Esophagus squamous epithelium (tissue), 5 donors: ENCODE results near the gene ERICH4. TPM values are rescaled to one million over a fixed set of nuclear protein-coding genes. Genes with fewer than 3 reads are reported as not detected.

Experiments
- DNase-seq: peaks from one replicate; lab custom pipeline; 2025; lab: John Stamatoyannopoulos, UW
- H3K27ac ChIP-seq, 4 donors: fragments of 200-600 bp; sonication (generic); one replicate each; pipeline ENCODE4 v1.5.1; 2016 to 2019; ENCODE audit warnings: mild to moderate bottlenecking in 1 of 4
- H3K27me3 ChIP-seq, 4 donors: fragments of 200-600 bp; sonication (generic); 1 replicate in 3 of 4; 2 replicates in 1 of 4; pipeline versions ENCODE4 v1.5.1 to v1.6.0; 2017 to 2021; ENCODE audit warnings: antibody characterized with exemption in 1 of 4
- H3K36me3 ChIP-seq, 3 donors: fragments of 200-600 bp; sonication (generic); one replicate each; pipeline ENCODE4 v1.5.1; 2016 to 2019
- H3K4me1 ChIP-seq, 3 donors: fragments of 200-600 bp; sonication (generic); one replicate each; pipeline ENCODE4 v1.5.1; 2017 to 2019
- H3K4me3 ChIP-seq, 4 donors: fragments of 200-600 bp; sonication (generic); 1 replicate in 3 of 4; 2 replicates in 1 of 4; pipeline ENCODE4 v1.5.1; 2016 to 2019; ENCODE audit warnings: mild to moderate bottlenecking in 2 of 4, moderate library complexity in 1 of 4
- H3K9me3 ChIP-seq, 3 donors: fragments of 200-600 bp; sonication (generic); one replicate each; pipeline ENCODE4 v1.5.1; 2016 to 2019
- CTCF ChIP-seq, 6 experiments: fragments of 450-650 bp in 4 of 6; fragments of 200-600 bp in 2 of 6; sonication (generic) in 2 of 6; IDR thresholded peaks; one replicate each; pipeline ENCODE4 v1.5.1; 2016 to 2019; ENCODE audit warnings: antibody characterized with exemption in 6 of 6, mild to moderate bottlenecking in 4 of 6, moderate library complexity in 4 of 6
- POLR2A ChIP-seq, 4 donors: fragments of 450-650 bp; IDR thresholded peaks; one replicate each; pipeline ENCODE4 v1.6.1; 2017; ENCODE audit warnings: antibody characterized with exemption in 4 of 4, mild to moderate bottlenecking in 4 of 4, moderate library complexity in 3 of 4
- WGBS, 2 donors: methylation state at CpG; one replicate each; pipeline ENCODE4 v1.1.5; 2018; 5-methylcytosine and 5-hydroxymethylcytosine counted together
- intact Hi-C: fragments of 100-400 bp; cut with DNase I; formaldehyde crosslinking; loops from one replicate; pipeline ENCODE4 v1.15.0; 2022
- total RNA-seq, 4 donors: library from RNA; depleted of rRNA; stranded (reverse); fragments of >200 nt; gene quantifications; one replicate each; pipeline ENCODE4 v1.1.0, GENCODE V29; 2016
- donor health status: DM: yes; HTN: yes; CAD: no.

The ERICH4 gene
- total RNA-seq, 4 donors from 2014 or later: not detected

GRCh38 chr19:41409288-41409687 lies 33.7 kb upstream of the ERICH4 start:
- Histone ChIP-seq H3K4me3 (no peak overlapping the region), H3K27me3 (no peaks in the 10 kb centered on the region), H3K27ac (peak overlapping the region; percentile 18 to 81 (median 39)), H3K36me3 (peaks cover 4 to 45% (median 15%) of the 10 kb centered on the region in 3 donors), H3K4me1 (peaks cover 31 to 82% (median 35%) of the 10 kb centered on the region in 3 donors), H3K9me3 (no peaks in the 10 kb centered on the region)
- no peak for DNase-seq
- WGBS, 2 donors: 54 to 71% methylated on average over 4 of the region's 4 CpGs
- no peak for TF ChIP-seq CTCF (IDR thresholded peaks at IDR 0.05)
- no peak for TF ChIP-seq POLR2A (IDR thresholded peaks at IDR 0.05)
- intact Hi-C loops: no loop called here

GRCh38 chr19:41410336-41411054 lies 32.5 kb upstream of the ERICH4 start:
- TF ChIP-seq POLR2A (IDR thresholded peaks at IDR 0.05): no peak
- no peak for TF ChIP-seq CTCF (IDR thresholded peaks at IDR 0.05)
- no peaks in the 10 kb centered on the region for H3K9me3 ChIP-seq
- peak overlapping the region in 2 of 4 donors; percentile 66 to 81 for H3K27ac ChIP-seq
- H3K4me3 ChIP-seq: no peak overlapping the region
- DNase-seq: no peak
- H3K36me3 ChIP-seq: peaks cover 4 to 57% (median 25%) of the 10 kb centered on the region in 3 donors
- WGBS, 2 donors: 90 to 92% methylated on average over 3 to 5 of the region's 23 CpGs
- intact Hi-C loops: no loop called here
- H3K27me3 ChIP-seq: no peaks in the 10 kb centered on the region
- peaks cover 29 to 82% (median 30%) of the 10 kb centered on the region in 3 donors for H3K4me1 ChIP-seq

GRCh38 chr19:41411100-41411967 lies 31.6 kb upstream of the ERICH4 start:
- intact Hi-C loops: no loop called here
- Histone ChIP-seq H3K27me3 (no peaks in the 10 kb centered on the region), H3K27ac (peak overlapping the region; percentile 39 to 81 (median 60)), H3K4me1 (peaks cover 21 to 73% (median 24%) of the 10 kb centered on the region in 3 donors), H3K4me3 (no peak overlapping the region), H3K9me3 (no peaks in the 10 kb centered on the region), H3K36me3 (peaks cover 7 to 65% (median 25%) of the 10 kb centered on the region in 3 donors)
- TF ChIP-seq CTCF (IDR thresholded peaks at IDR 0.05) (no peak), POLR2A (IDR thresholded peaks at IDR 0.05) (no peak)
- DNase-seq: no peak
- whole genome bisulfite sequencing, 2 donors: 31 to 89% methylated on average over 3 to 5 of the region's 9 CpGs

- TF ChIP-seq POLR2A (IDR thresholded peaks at IDR 0.05): no peak
- TF ChIP-seq CTCF (IDR thresholded peaks at IDR 0.05): no peak
- Histone ChIP-seq H3K27ac (peak overlapping the region; percentile 39 to 81 (median 60)), H3K4me3 (no peak overlapping the region), H3K9me3 (no peaks in the 10 kb centered on the region), H3K4me1 (peaks cover 19 to 68% (median 21%) of the 10 kb centered on the region in 3 donors), H3K36me3 (peaks cover 8 to 71% (median 25%) of the 10 kb centered on the region in 3 donors), H3K27me3 (no peaks in the 10 kb centered on the region)
- DNase-seq: no peak
- 44 to 53% methylated on average over 10 to 11 of the region's 11 CpGs for WGBS, 2 donors
- intact Hi-C loops: no loop called here
Measured at GRCh38 chr19:41411968-41412265, 31.0 kb upstream of the ERICH4 start.

GRCh38 chr19:41412953-41413352 lies 30.0 kb upstream of the ERICH4 start:
- WGBS, 2 donors: 89 to 100% methylated on average over 2 to 5 of the region's 5 CpGs
- H3K9me3 ChIP-seq: no peaks in the 10 kb centered on the region
- no peak for DNase-seq
- no peak overlapping the region for H3K4me3 ChIP-seq
- H3K27ac ChIP-seq: no peak overlapping the region
- peaks cover 19 to 57% (median 21%) of the 10 kb centered on the region in 3 donors for H3K4me1 ChIP-seq
- intact Hi-C loops: no loop called here
- TF ChIP-seq POLR2A (IDR thresholded peaks at IDR 0.05) (no peak), CTCF (IDR thresholded peaks at IDR 0.05) (no peak)
- peaks cover 8 to 78% (median 25%) of the 10 kb centered on the region in 3 donors for H3K36me3 ChIP-seq
- H3K27me3 ChIP-seq: no peaks in the 10 kb centered on the region
